B cell (primary cell): ENCODE measurements around the gene MAD1L1. TPM values are rescaled to one million over a fixed set of nuclear protein-coding genes. Genes with fewer than 3 reads are reported as not detected.
"Not testable (repeated sequence)": the region's sequence is repeated elsewhere in the genome, so short reads cannot be mapped to it uniquely, and the experiment has no call there.

Experiments
- ATAC-seq: fragments of 200-7000 bp; cut with Tn5 transposase; one replicate; pipeline ENCODE4 v1.10.0; 2021; ENCODE audit warnings: low read depth, mild to moderate bottlenecking, moderate number of reproducible peaks, moderate library complexity
- CTCF ChIA-PET: fragments of 350-600 bp; sonication (Branson Sonifier 250); formaldehyde crosslinking; loops from one replicate; lab custom pipeline; 2021; ENCODE audit warnings: antibody characterized with exemption, inconsistent platforms; lab: Charles Lee
- POLR2A ChIA-PET: fragments of 350-600 bp; sonication (Branson Sonifier 250); formaldehyde crosslinking; loops from one replicate; lab custom pipeline; 2021; ENCODE audit warnings: antibody characterized with exemption; lab: Charles Lee
- DNase-seq: peaks from one replicate; pipeline ENCODE4 v3.0.0; 2013
- H2AFZ ChIP-seq: 2 replicates; pipeline ENCODE4 v1.6.1; 2012; ENCODE audit warnings: mild to moderate bottlenecking, low read depth, low read length; ENCODE audit not compliant: insufficient read depth, poor library complexity, severe bottlenecking
- H3K27ac ChIP-seq, 2 donors: 1 replicate in 1 of 2; 2 replicates in 1 of 2; pipeline ENCODE4 v1.5.1; 2012 to 2013; ENCODE audit warnings: low read length in 2 of 2, mild to moderate bottlenecking in 2 of 2, moderate library complexity in 1 of 2
- H3K27me3 ChIP-seq, 4 experiments: fragments of 200-600 bp in 1 of 4; sonication (generic) in 1 of 4; replicated peaks in 1 of 4; 1 replicate in 2 of 4; 2 replicates in 2 of 4; pipeline versions ENCODE4 v1.6.1 to v1.7.0; 2013 to 2016; ENCODE audit warnings: low read length in 3 of 4, mild to moderate bottlenecking in 2 of 4, mixed read lengths in 1 of 4, moderate library complexity in 1 of 4; ENCODE audit not compliant: insufficient read depth in 4 of 4, control insufficient read depth in 3 of 4; ENCODE audit errors: control extremely low read depth in 1 of 4
- H3K36me3 ChIP-seq, 2 experiments: replicated peaks in 1 of 2; 1 replicate in 1 of 2; 2 replicates in 1 of 2; pipeline versions ENCODE4 v1.6.1 to v1.7.1; 2013; ENCODE audit warnings: low read length in 1 of 2; ENCODE audit not compliant: insufficient read depth in 2 of 2, control insufficient read depth in 1 of 2; ENCODE audit errors: control extremely low read depth in 1 of 2, extremely low read depth in 1 of 2
- H3K4me1 ChIP-seq, 2 donors: fragments of 200-600 bp in 1 of 2; sonication (generic) in 1 of 2; 1 replicate in 1 of 2; 2 replicates in 1 of 2; pipeline versions ENCODE4 v1.5.1 to v1.6.1; 2013 to 2017; ENCODE audit warnings: low read length in 2 of 2; ENCODE audit not compliant: control insufficient read depth in 2 of 2, insufficient read depth in 2 of 2
- H3K4me2 ChIP-seq: replicated peaks from 2 replicates; pipeline ENCODE3; 2012; ENCODE audit warnings: mild to moderate bottlenecking, low read depth, low read length; ENCODE audit not compliant: poor library complexity, severe bottlenecking
- H3K4me3 ChIP-seq, 5 experiments: fragments of 200-600 bp in 1 of 5; sonication (generic) in 1 of 5; 1 replicate in 3 of 5; 2 replicates in 2 of 5; pipeline versions ENCODE4 v1.5.1 to v1.7.0; 2011 to 2016; ENCODE audit warnings: low read length in 4 of 5, mild to moderate bottlenecking in 4 of 5, low read depth in 2 of 5, control low read depth in 1 of 5, moderate library complexity in 1 of 5; ENCODE audit not compliant: insufficient read depth in 1 of 5; ENCODE audit errors: control extremely low read depth in 1 of 5, extremely low read depth in 1 of 5
- H3K79me2 ChIP-seq: fragments of 200-600 bp; sonication (generic); one replicate; pipeline ENCODE4 v1.6.0; 2016; ENCODE audit warnings: low read length; ENCODE audit not compliant: control insufficient read depth, insufficient read depth
- H3K9ac ChIP-seq: fragments of 200-600 bp; sonication (generic); 2 replicates; pipeline ENCODE4 v1.6.1; 2017; ENCODE audit warnings: mild to moderate bottlenecking, low read length, moderate library complexity
- H3K9me3 ChIP-seq, 3 donors: one replicate each; pipeline versions ENCODE4 v1.6.1 to v1.7.1; 2013; ENCODE audit warnings: low read length in 2 of 3; ENCODE audit not compliant: control insufficient read depth in 2 of 3, insufficient read depth in 1 of 3; ENCODE audit errors: control extremely low read depth in 1 of 3
- H4K20me1 ChIP-seq: 2 replicates; pipeline ENCODE4 v1.6.0; 2012; ENCODE audit warnings: mild to moderate bottlenecking, low read length; ENCODE audit not compliant: insufficient read depth, control insufficient read depth, poor library complexity, severe bottlenecking
- H3K27ac Mint-ChIP-seq: one replicate; pipeline ENCODE4 v1.8.0; 2021; ENCODE audit warnings: mixed read lengths
- H3K27me3 Mint-ChIP-seq: one replicate; pipeline ENCODE4 v1.8.0; 2021; ENCODE audit warnings: mixed read lengths
- H3K4me1 Mint-ChIP-seq: one replicate; pipeline ENCODE4 v1.8.0; 2021; ENCODE audit warnings: mixed read lengths
- H3K4me3 Mint-ChIP-seq: one replicate; pipeline ENCODE4 v1.8.0; 2021; ENCODE audit warnings: mixed read lengths
- H3K9me3 Mint-ChIP-seq: one replicate; pipeline ENCODE4 v1.8.0; 2022; ENCODE audit warnings: mixed read lengths; ENCODE audit not compliant: insufficient read depth
- EZH2 ChIP-seq: IDR thresholded peaks from 2 replicates; pipeline ENCODE4 v1.6.1; 2012; ENCODE audit warnings: borderline replicate concordance, low read depth, mild to moderate bottlenecking, moderate library complexity, low read length; ENCODE audit not compliant: insufficient read depth, poor library complexity, severe bottlenecking
- WGBS: methylation state at CpG from one replicate; pipeline ENCODE4 v1.1.5; 2013; ENCODE audit warnings: missing lambda C conversion rate; ENCODE audit not compliant: insufficient coverage; 5-methylcytosine and 5-hydroxymethylcytosine counted together
- intact Hi-C: fragments of 100-400 bp; cut with micrococcal nuclease; formaldehyde crosslinking; loops from one replicate; pipeline ENCODE4 v1.10.0; 2022
- polyA plus RNA-seq: library from polyadenylated mRNA; depleted of rRNA; stranded (reverse); fragments of >200 nt; gene quantifications from 2 replicates; pipeline ENCODE4 v1.2.3, GENCODE V29; 2012
- total RNA-seq, 2 donors: library from RNA; stranded (reverse); fragments of 120-200 nt in 1 of 2; gene quantifications; 1 replicate in 1 of 2; 2 replicates in 1 of 2; pipeline versions ENCODE4 v1.2.3 to v1.2.4, GENCODE V29; 2013 to 2022
- TF ChIP-seq, protein P1 (sequence below): fragments of 200-600 bp; IDR thresholded peaks from one replicate; pipeline ENCODE4 v1.8.0; 2022; ENCODE audit warnings: antibody characterized with exemption, mild to moderate bottlenecking

The MAD1L1 gene
- total and polyA plus RNA-seq, 2 donors (not counting 1 experiment from before 2014, with no cell fraction given), result 86.7 to 110 TPM

DNA sequence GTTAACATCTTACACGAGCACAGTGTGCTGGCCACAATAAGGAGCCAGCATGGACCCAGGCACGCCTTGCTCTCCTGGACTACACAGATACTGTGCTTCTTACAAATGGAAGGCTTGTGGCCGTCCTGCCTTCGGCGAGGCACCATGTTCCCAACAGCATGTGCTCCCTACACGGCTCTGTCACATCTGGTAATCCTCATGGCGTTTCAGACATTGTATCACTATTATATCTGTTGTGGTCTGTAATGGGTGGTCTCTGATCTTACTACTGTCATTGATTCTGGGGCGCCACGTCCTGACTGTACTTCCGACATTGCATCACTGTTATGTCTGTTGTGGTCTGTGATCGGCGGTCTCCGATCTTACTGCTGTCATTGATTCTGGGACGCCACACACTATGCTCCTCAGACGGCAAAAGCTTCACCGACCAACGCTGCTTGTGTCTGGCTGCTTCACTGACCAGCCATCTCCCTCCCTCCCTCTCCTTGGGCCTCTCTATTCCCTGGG is 195.4 kb downstream of the MAD1L1 start:
- H3K27me3 Mint-ChIP-seq, result no peaks in the 10 kb centered on the region
- H3K9me3 Mint-ChIP-seq, result no peaks in the 10 kb centered on the region
- peak overlapping the region; percentile 93 for H3K4me3 Mint-ChIP-seq
- Histone ChIP-seq H3K79me2 (peaks cover 29% of the 10 kb centered on the region), H3K9ac (peak overlapping the region; percentile 72), H2AFZ (peak overlapping the region; percentile 79), H3K36me3 (no peaks in the 10 kb centered on the region), H3K9me3 (no peaks in the 10 kb centered on the region), H3K4me1 (peaks cover 54 to 62% of the 10 kb centered on the region in 2 donors), H3K4me3 (peak overlapping the region in 3 of 5 experiments; percentile 48 to 90 (median 65)), H3K4me2 (peak overlapping the region; percentile 91), H4K20me1 (peaks cover 4% of the 10 kb centered on the region), H3K27ac (peak overlapping the region; percentile 74 to 84), H3K27me3 (no peaks in the 10 kb centered on the region)
- DNase-seq (no peak), ATAC-seq (no peak)
- H3K4me1 Mint-ChIP-seq, result peaks cover 69% of the 10 kb centered on the region
- H3K27ac Mint-ChIP-seq, result peak overlapping the region; percentile 88
- CTCF ChIA-PET, result interaction anchor here (0.8 to 2.1 kb wide), 5 partner anchors 20 to 311 kb away, joined by 3 to 8 read pairs (median 3); no protein-coding TSS in a partner anchor
- 74% methylated on average over 10 of the region's 17 CpGs for WGBS
- POLR2A ChIA-PET, result interaction anchor here (1.3 kb wide), 1 partner anchor 17 kb away, joined by 4 read pairs; no protein-coding TSS in a partner anchor
- TF ChIP-seq EZH2, result no peak
- TF ChIP-seq, protein P1, sequence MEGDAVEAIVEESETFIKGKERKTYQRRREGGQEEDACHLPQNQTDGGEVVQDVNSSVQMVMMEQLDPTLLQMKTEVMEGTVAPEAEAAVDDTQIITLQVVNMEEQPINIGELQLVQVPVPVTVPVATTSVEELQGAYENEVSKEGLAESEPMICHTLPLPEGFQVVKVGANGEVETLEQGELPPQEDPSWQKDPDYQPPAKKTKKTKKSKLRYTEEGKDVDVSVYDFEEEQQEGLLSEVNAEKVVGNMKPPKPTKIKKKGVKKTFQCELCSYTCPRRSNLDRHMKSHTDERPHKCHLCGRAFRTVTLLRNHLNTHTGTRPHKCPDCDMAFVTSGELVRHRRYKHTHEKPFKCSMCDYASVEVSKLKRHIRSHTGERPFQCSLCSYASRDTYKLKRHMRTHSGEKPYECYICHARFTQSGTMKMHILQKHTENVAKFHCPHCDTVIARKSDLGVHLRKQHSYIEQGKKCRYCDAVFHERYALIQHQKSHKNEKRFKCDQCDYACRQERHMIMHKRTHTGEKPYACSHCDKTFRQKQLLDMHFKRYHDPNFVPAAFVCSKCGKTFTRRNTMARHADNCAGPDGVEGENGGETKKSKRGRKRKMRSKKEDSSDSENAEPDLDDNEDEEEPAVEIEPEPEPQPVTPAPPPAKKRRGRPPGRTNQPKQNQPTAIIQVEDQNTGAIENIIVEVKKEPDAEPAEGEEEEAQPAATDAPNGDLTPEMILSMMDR, result no peak
- intact Hi-C loops, result loop anchor here (1.0 kb wide), 1 partner anchor 97 kb away; no protein-coding TSS in a partner anchor

DNA sequence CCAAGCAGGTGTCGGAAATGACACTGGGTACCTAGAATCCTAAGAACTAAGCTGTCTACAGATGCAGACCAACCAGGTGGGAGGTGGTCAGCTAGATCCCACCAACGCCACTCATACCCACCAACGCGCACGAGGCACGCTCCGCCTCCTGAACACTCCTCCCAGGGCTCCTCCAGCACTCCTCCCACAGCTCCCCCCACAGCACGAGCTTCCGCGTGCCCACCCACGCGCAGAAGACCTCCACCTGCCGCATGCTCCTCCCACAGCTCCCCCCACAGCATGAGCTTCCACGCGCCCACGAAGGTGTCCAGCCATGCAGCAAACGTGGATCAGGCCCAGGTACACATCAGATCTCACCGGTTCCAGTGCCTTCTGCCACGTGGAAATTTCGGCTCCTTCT is 196.0 kb downstream of the MAD1L1 start:
- 93% methylated on average over 16 of the region's 20 CpGs for WGBS
- intact Hi-C loops, result loop anchor here (1.0 kb wide), 1 partner anchor 96 kb away; no protein-coding TSS in a partner anchor
- Mint-ChIP-seq H3K9me3 (no peaks in the 10 kb centered on the region), H3K27ac (peak overlapping the region; percentile 42), H3K4me1 (peaks cover 67% of the 10 kb centered on the region), H3K4me3 (peak overlapping the region; percentile 41), H3K27me3 (no peaks in the 10 kb centered on the region)
- Histone ChIP-seq H3K27me3 (no peaks in the 10 kb centered on the region), H4K20me1 (peaks cover 4% of the 10 kb centered on the region), H3K9ac (no peak overlapping the region), H2AFZ (no peak overlapping the region), H3K4me1 (peaks cover 53 to 61% of the 10 kb centered on the region in 2 donors), H3K4me2 (peak overlapping the region; percentile 91), H3K4me3 (no peak overlapping the region), H3K79me2 (peaks cover 35% of the 10 kb centered on the region), H3K27ac (no peak overlapping the region), H3K36me3 (no peaks in the 10 kb centered on the region), H3K9me3 (no peaks in the 10 kb centered on the region)
- ATAC-seq (no peak), DNase-seq (no peak)
- ChIA-PET CTCF (interaction anchor here (1.7 to 2.1 kb wide), 2 partner anchors 20 to 311 kb away, joined by 4 to 8 read pairs; no protein-coding TSS in a partner anchor), POLR2A (interaction anchor here (0.6 to 0.7 kb wide), 2 partner anchors 18 to 152 kb away, joined by 3 to 8 read pairs; no protein-coding TSS in a partner anchor)
- TF ChIP-seq, protein P1, result no peak
- TF ChIP-seq EZH2, result no peak

DNA sequence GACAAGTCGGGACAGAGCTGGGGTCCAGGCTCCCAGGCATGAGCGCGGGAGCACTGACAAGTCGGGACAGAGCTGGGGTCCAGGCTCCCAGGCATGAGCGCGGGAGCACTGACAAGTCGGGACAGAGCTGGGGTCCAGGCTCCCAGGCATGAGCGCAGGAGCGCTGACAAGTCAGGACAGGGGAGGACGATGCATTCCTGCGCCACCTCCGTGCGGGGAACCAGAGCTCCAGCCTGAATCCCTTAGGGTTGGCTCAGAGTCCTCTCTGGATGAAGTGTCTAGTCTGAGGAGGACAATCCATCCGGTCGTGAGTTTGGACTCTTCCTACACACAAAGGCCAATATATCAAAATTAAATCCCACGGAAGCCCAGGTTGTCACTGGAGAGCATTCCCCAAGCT is 196.5 kb downstream of the MAD1L1 start:
- H3K9ac ChIP-seq, H4K20me1 ChIP-seq, ATAC-seq, H3K27me3 Mint-ChIP-seq, H3K4me3 Mint-ChIP-seq, H3K27ac ChIP-seq, CTCF ChIA-PET, DNase-seq, H3K9me3 ChIP-seq, H3K27me3 ChIP-seq, H3K36me3 ChIP-seq, intact Hi-C loops, H2AFZ ChIP-seq, H3K4me2 ChIP-seq, H3K9me3 Mint-ChIP-seq, H3K4me3 ChIP-seq: not testable (repeated sequence)
- H3K4me1 ChIP-seq, result peaks cover 53 to 61% of the 10 kb centered on the region in 2 donors
- Mint-ChIP-seq H3K27ac (peak overlapping the region; percentile 26), H3K4me1 (peaks cover 67% of the 10 kb centered on the region)
- 100% methylated on average over 9 of the region's 16 CpGs for WGBS
- POLR2A ChIA-PET, result interaction anchor here (0.6 to 0.7 kb wide), 2 partner anchors 17 to 152 kb away, joined by 3 to 8 read pairs; no protein-coding TSS in a partner anchor
- peaks cover 39% of the 10 kb centered on the region for H3K79me2 ChIP-seq
